H9 (cell line): ENCODE data around the gene ATP1A4. TPM values are rescaled to one million over a fixed set of nuclear protein-coding genes. Genes with fewer than 3 reads are reported as not detected.
A peak's percentile ranks its signal among the peaks of the same experiment; 100 is the strongest.

Source experiments
- DNase-seq: peaks from one replicate; pipeline ENCODE4 v3.0.0-alpha.2; 2017
- H2AFZ ChIP-seq: one replicate; pipeline ENCODE4 v1.6.1; 2013; ENCODE audit warnings: mild to moderate bottlenecking, low read length, control low read depth, moderate library complexity
- H2AK5ac ChIP-seq: 2 replicates; pipeline ENCODE4 v1.6.1; 2013; ENCODE audit warnings: low read length, control low read depth, mixed read lengths; ENCODE audit not compliant: insufficient read length
- H2BK120ac ChIP-seq: one replicate; pipeline ENCODE4 v1.6.1; 2013; ENCODE audit warnings: low read depth, mild to moderate bottlenecking, low read length, control low read depth, inconsistent platforms; ENCODE audit not compliant: poor library complexity, severe bottlenecking
- H2BK12ac ChIP-seq: 2 replicates; pipeline ENCODE4 v1.6.1; 2013; ENCODE audit warnings: low read length, control low read depth, mixed read lengths, low read depth; ENCODE audit not compliant: insufficient read length
- H2BK15ac ChIP-seq: 2 replicates; pipeline ENCODE4 v1.6.1; 2013; ENCODE audit warnings: low read depth, low read length, control low read depth
- H2BK20ac ChIP-seq: one replicate; pipeline ENCODE4 v1.6.1; 2013; ENCODE audit warnings: low read depth, mild to moderate bottlenecking, low read length, control low read depth, inconsistent platforms; ENCODE audit not compliant: poor library complexity, severe bottlenecking
- H2BK5ac ChIP-seq: 2 replicates; pipeline ENCODE4 v1.6.1; 2013; ENCODE audit warnings: low read length, control low read depth, mixed read lengths; ENCODE audit not compliant: insufficient read length
- H3K14ac ChIP-seq: 2 replicates; pipeline ENCODE4 v1.6.1; 2013; ENCODE audit warnings: low read length, control low read depth; ENCODE audit not compliant: insufficient read depth
- H3K18ac ChIP-seq: 2 replicates; pipeline ENCODE4 v1.6.1; 2013; ENCODE audit warnings: low read depth, mild to moderate bottlenecking, mixed read lengths, low read length, control low read depth; ENCODE audit not compliant: insufficient read length
- H3K23ac ChIP-seq: 2 replicates; pipeline ENCODE4 v1.6.1; 2013; ENCODE audit warnings: low read length, control low read depth, mixed read lengths, low read depth; ENCODE audit not compliant: insufficient read length
- H3K23me2 ChIP-seq: 2 replicates; pipeline ENCODE4 v1.6.1; 2013; ENCODE audit warnings: low read depth, mild to moderate bottlenecking, mixed read lengths, low read length, control low read depth; ENCODE audit not compliant: insufficient read length, poor library complexity, severe bottlenecking
- H3K27ac ChIP-seq: 2 replicates; pipeline ENCODE4 v1.5.1; 2013; ENCODE audit warnings: low read length, control low read depth, mixed read lengths, low read depth; ENCODE audit not compliant: insufficient read length
- H3K27me3 ChIP-seq: 2 replicates; pipeline ENCODE4 v1.6.1; 2013; ENCODE audit warnings: low read length, control low read depth, inconsistent platforms; ENCODE audit not compliant: insufficient read depth
- H3K4ac ChIP-seq: 2 replicates; pipeline ENCODE4 v1.6.1; 2013; ENCODE audit warnings: low read depth, mild to moderate bottlenecking, control low read depth, inconsistent platforms, low read length, moderate library complexity
- H3K4me1 ChIP-seq: 2 replicates; pipeline ENCODE4 v1.6.1; 2013; ENCODE audit warnings: low read length, control low read depth, inconsistent platforms; ENCODE audit not compliant: insufficient read depth
- H3K4me2 ChIP-seq: 2 replicates; pipeline ENCODE4 v1.6.1; 2013; ENCODE audit warnings: low read length, control low read depth, mixed read lengths; ENCODE audit not compliant: insufficient read length, insufficient read depth
- H3K56ac ChIP-seq: 2 replicates; pipeline ENCODE4 v1.6.1; 2013; ENCODE audit warnings: low read depth, mild to moderate bottlenecking, mixed read lengths, low read length, control low read depth; ENCODE audit not compliant: insufficient read length
- H3K79me1 ChIP-seq: 2 replicates; pipeline ENCODE4 v1.6.1; 2013; ENCODE audit warnings: low read depth, mild to moderate bottlenecking, moderate library complexity, low read length, control low read depth, inconsistent platforms; ENCODE audit not compliant: insufficient read depth, poor library complexity, severe bottlenecking
- H3K79me2 ChIP-seq: 2 replicates; pipeline ENCODE4 v1.6.1; 2013; ENCODE audit warnings: low read length, control low read depth, inconsistent platforms; ENCODE audit not compliant: insufficient read depth
- H3K9ac ChIP-seq: 2 replicates; pipeline ENCODE4 v1.6.1; 2013; ENCODE audit warnings: low read length, control low read depth, mixed read lengths; ENCODE audit not compliant: insufficient read length; ENCODE audit errors: extremely low read depth
- H3K9me3 ChIP-seq: one replicate; pipeline ENCODE4 v1.6.1; 2013; ENCODE audit warnings: low read depth, low read length, inconsistent platforms; ENCODE audit not compliant: control insufficient read depth
- H3T11ph ChIP-seq: one replicate; pipeline ENCODE4 v1.6.1; 2013; ENCODE audit warnings: mild to moderate bottlenecking, low read length, control low read depth, inconsistent platforms
- H4K20me1 ChIP-seq: one replicate; pipeline ENCODE4 v1.6.1; 2013; ENCODE audit not compliant: control insufficient read depth, insufficient read length, insufficient read depth
- H4K5ac ChIP-seq: 2 replicates; pipeline ENCODE4 v1.6.1; 2013; ENCODE audit warnings: low read depth, mild to moderate bottlenecking, mixed read lengths, low read length, control low read depth; ENCODE audit not compliant: insufficient read length
- H4K8ac ChIP-seq: replicated peaks from 2 replicates; pipeline ENCODE4 v1.6.1; 2013; ENCODE audit warnings: low read length, control low read depth, mixed read lengths, low read depth; ENCODE audit not compliant: insufficient read length
- H4K91ac ChIP-seq: 2 replicates; pipeline ENCODE4 v1.6.1; 2013; ENCODE audit warnings: low read depth, mild to moderate bottlenecking, moderate library complexity, mixed read lengths, low read length, control low read depth; ENCODE audit not compliant: insufficient read length
- H3K27ac Mint-ChIP-seq, 3 experiments: 2 replicates in 2 of 3; 3 replicates in 1 of 3; pipeline ENCODE4 v1.8.0; 2020 to 2021; ENCODE audit warnings: mixed read lengths in 3 of 3, mild to moderate bottlenecking in 1 of 3, moderate library complexity in 1 of 3
- H3K27me3 Mint-ChIP-seq: 2 replicates; pipeline ENCODE4 v1.8.0; 2021; ENCODE audit warnings: low read depth, mild to moderate bottlenecking, moderate library complexity, mixed read lengths
- H3K36me3 Mint-ChIP-seq, 3 experiments: 2 replicates in 2 of 3; 3 replicates in 1 of 3; pipeline ENCODE4 v1.8.0; 2020 to 2021; ENCODE audit warnings: low read depth in 3 of 3, mixed read lengths in 3 of 3; ENCODE audit not compliant: insufficient read depth in 1 of 3
- H3K4me1 Mint-ChIP-seq, 2 experiments: 2 replicates each; pipeline ENCODE4 v1.8.0; 2020; ENCODE audit warnings: mixed read lengths in 2 of 2
- H3K4me3 Mint-ChIP-seq, 2 experiments: 2 replicates in 1 of 2; 3 replicates in 1 of 2; pipeline ENCODE4 v1.8.0; 2020 to 2021; ENCODE audit warnings: mild to moderate bottlenecking in 2 of 2, mixed read lengths in 2 of 2, moderate library complexity in 1 of 2
- H3K9me3 Mint-ChIP-seq, 2 experiments: 2 replicates in 1 of 2; 3 replicates in 1 of 2; pipeline ENCODE4 v1.8.0; 2020; ENCODE audit warnings: mild to moderate bottlenecking in 2 of 2, mixed read lengths in 2 of 2, moderate library complexity in 1 of 2
- WGBS: extraction: QIAGEN DNeasy Blood & Tissue Kit; methylation state at CpG from one replicate; pipeline ENCODE4 v1.1.7; 2013; ENCODE audit warnings: missing lambda C conversion rate, low lambda C conversion rate, mixed read lengths; ENCODE audit not compliant: insufficient read length; ENCODE audit errors: extremely low coverage; 5-methylcytosine and 5-hydroxymethylcytosine counted together
- total RNA-seq: library from RNA; stranded (reverse); gene quantifications from 2 replicates; pipeline ENCODE4 v1.2.1, GENCODE V29; 2021
- TF ChIP-seq, protein P1 (sequence below): fragments of 200-600 bp; sonication (generic); conservative IDR thresholded peaks from 3 replicates; pipeline ENCODE4 v1.8.0; 2021; ENCODE audit warnings: antibody characterized with exemption, mild to moderate bottlenecking

ATP1A4 gene
- total RNA-seq, 1 experiment from 2014 or later: 0.20 TPM

DNA sequence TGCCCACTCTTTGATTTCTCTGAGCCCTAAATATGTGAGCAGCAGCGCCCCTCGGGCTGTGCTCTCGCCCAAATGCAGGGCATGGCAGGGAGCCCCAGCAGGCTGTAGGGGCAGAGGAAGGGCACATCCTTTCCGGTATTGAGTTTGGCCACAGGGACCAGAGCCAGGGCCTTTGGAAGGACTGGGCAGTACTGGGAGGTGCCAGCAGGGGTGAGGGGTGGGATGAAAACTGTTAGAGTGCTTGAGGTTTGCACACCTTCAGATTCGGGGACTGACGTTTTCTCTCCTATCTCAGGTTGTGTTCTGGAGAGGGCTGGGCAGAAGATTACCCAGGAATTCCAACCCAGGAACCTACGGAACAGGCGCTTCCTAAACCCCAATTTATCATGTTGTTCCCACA lies 38.0 kb upstream of the ATP1A4 start:
- Histone ChIP-seq H3K9me3 (no peaks in the 10 kb centered on the region), H3K4me2 (no peak overlapping the region), H2BK20ac (no peak overlapping the region), H4K5ac (no peak overlapping the region), H3K23ac (no peak overlapping the region), H3K9ac (no peak overlapping the region), H4K91ac (no peak overlapping the region), H2BK12ac (no peak overlapping the region), H3K18ac (no peak overlapping the region), H3K56ac (no peak overlapping the region), H2BK15ac (no peak overlapping the region), H3K79me2 (no peaks in the 10 kb centered on the region), H3K23me2 (no peaks in the 10 kb centered on the region), H3T11ph (no peak overlapping the region), H3K4me1 (peaks cover 20% of the 10 kb centered on the region; the same call in 1 of the 2 replicates), H3K4ac (no peak overlapping the region), H2AFZ (no peak overlapping the region), H4K8ac (no peak overlapping the region), H2BK5ac (no peak overlapping the region), H2BK120ac (no peak overlapping the region), H3K79me1 (no peaks in the 10 kb centered on the region), H3K14ac (no peak overlapping the region), H3K27ac (no peak overlapping the region), H3K27me3 (no peaks in the 10 kb centered on the region), H2AK5ac (no peak overlapping the region), H4K20me1 (no peaks in the 10 kb centered on the region)
- Mint-ChIP-seq H3K27me3 (peaks cover 2% of the 10 kb centered on the region), H3K4me1 (peaks cover 81 to 87% of the 10 kb centered on the region in 2 experiments), H3K9me3 (no peaks in the 10 kb centered on the region), H3K4me3 (peak overlapping the region in 1 of 2 experiments; percentile 46; a peak in 1 of 5 replicates), H3K36me3 (peaks cover 0 to 4% (median 0%) of the 10 kb centered on the region in 3 experiments; a peak in 2 of 7 replicates), H3K27ac (peak overlapping the region in 1 of 3 experiments; percentile 59; a peak in 1 of 7 replicates)
- no peak for DNase-seq
- no CpG with 5 or more reads among the region's 8 CpGs for WGBS
- TF ChIP-seq, protein P1, sequence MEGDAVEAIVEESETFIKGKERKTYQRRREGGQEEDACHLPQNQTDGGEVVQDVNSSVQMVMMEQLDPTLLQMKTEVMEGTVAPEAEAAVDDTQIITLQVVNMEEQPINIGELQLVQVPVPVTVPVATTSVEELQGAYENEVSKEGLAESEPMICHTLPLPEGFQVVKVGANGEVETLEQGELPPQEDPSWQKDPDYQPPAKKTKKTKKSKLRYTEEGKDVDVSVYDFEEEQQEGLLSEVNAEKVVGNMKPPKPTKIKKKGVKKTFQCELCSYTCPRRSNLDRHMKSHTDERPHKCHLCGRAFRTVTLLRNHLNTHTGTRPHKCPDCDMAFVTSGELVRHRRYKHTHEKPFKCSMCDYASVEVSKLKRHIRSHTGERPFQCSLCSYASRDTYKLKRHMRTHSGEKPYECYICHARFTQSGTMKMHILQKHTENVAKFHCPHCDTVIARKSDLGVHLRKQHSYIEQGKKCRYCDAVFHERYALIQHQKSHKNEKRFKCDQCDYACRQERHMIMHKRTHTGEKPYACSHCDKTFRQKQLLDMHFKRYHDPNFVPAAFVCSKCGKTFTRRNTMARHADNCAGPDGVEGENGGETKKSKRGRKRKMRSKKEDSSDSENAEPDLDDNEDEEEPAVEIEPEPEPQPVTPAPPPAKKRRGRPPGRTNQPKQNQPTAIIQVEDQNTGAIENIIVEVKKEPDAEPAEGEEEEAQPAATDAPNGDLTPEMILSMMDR: peak; percentile 35; the same call in 2 of the 3 replicates
